OCI-LY7 (cell line): Measurements from ENCODE around the gene SPATA31E1.

Experiments
- EZH2phosphoT487 ChIP-seq: fragments of 200-600 bp; sonication (generic); IDR thresholded peaks from 2 replicates; pipeline ENCODE4 v1.6.1; 2018; ENCODE audit warnings: low read depth, borderline replicate concordance, mild to moderate bottlenecking, mixed run types, antibody characterized with exemption, low read length, moderate library complexity, mixed read lengths
- TF ChIP-seq, protein P1 (sequence below): fragments of 200-600 bp; sonication (generic); conservative IDR thresholded peaks from 2 replicates; pipeline ENCODE4 v1.5.1; 2014; ENCODE audit warnings: mild to moderate bottlenecking, antibody characterized with exemption, low read length, moderate library complexity, mixed read lengths

DNA sequence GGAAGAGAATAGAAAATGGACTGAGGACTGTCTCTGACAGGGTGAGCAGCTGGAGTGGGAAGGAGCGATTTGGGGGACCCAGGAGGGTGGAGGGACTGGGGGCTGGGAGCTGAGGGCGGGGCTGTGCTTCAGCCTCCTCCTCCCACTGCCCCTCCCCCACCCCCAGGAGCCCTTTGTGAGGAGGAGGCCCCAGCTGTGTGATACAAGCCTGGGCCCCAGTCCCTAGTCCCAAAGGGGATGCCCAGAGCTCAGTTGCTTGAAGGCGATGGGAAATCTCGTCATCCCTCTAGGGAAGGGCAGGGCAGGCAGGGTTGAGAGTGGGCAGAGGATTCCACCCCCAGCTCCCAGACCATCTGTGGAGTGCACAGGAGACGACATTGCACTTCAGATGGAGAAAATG lies at the start of gene SPATA31E1:
- TF ChIP-seq, protein P1, sequence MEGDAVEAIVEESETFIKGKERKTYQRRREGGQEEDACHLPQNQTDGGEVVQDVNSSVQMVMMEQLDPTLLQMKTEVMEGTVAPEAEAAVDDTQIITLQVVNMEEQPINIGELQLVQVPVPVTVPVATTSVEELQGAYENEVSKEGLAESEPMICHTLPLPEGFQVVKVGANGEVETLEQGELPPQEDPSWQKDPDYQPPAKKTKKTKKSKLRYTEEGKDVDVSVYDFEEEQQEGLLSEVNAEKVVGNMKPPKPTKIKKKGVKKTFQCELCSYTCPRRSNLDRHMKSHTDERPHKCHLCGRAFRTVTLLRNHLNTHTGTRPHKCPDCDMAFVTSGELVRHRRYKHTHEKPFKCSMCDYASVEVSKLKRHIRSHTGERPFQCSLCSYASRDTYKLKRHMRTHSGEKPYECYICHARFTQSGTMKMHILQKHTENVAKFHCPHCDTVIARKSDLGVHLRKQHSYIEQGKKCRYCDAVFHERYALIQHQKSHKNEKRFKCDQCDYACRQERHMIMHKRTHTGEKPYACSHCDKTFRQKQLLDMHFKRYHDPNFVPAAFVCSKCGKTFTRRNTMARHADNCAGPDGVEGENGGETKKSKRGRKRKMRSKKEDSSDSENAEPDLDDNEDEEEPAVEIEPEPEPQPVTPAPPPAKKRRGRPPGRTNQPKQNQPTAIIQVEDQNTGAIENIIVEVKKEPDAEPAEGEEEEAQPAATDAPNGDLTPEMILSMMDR, result no peak
- TF ChIP-seq EZH2phosphoT487, result no peak
